ENCODE measurements around the gene ALPL. TPM values are rescaled to one million over a fixed set of nuclear protein-coding genes. Genes with fewer than 3 reads are reported as not detected.

ALPL gene
- total and polyA plus RNA-seq, 9 of the 15 experiments (the other 6 are each of a cell fraction or from before 2014, with no cell fraction given), result 0.04 to 0.38 (median 0.18) TPM; not detected in 4

DNA sequence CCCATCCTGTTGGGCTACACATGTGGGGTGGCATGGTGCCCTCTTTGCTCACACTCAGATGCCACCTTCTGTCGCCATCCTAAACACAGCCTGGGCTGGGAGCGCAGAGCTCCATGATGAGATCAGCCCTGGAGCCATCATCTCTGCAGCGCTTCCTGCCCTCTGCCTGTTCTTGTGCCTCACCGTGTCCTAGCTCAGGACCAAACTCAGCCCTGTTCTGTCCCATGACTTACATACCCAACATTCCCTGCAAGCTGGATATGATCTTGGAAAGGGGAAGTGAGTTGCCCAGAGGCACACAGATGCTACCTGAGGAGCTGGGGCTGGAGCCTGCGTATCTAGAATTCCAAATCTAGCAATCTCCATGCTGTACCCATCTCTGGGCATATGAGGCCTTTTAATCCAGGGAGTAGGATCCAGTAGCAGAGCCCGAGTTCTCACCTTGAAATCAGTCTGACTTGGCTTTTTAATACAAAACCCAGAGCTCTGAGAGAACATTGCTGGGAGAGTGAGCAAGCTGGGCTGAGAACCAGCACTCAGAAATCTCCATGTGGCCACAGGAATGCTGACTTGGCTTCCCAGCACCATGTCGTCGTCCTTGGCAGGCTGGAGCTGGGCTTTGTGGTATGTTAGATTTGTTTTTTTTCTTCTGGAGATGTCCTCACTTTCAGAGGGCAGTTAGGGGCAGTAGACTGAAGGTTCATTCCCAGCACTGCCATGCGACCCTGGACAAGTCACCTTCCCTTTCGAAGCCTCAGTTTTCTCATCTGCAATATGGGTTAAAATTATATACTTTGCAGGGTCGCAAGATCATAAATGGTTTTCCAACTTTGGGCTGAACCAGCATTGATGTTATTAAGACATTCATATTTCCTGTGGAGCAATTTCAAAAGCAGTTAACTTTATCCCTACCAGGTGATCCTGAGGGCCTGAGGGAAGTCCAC lies 2.6 kb downstream of the ALPL start (continued):
- TF ChIP-seq ETV5 (CRISPR knock-in tag; IDR thresholded peaks at IDR 0.05; ENCODE audit: low read depth) (no peak), ZBED1 (IDR thresholded peaks at IDR 0.05) (no peak), MEF2A (IDR thresholded peaks at IDR 0.05; ENCODE audit: control insufficient read depth, low read depth, low read length) (no peak), CTBP1 (IDR thresholded peaks at IDR 0.05; ENCODE audit: borderline replicate concordance) (peak; percentile 57; the same call in 1 of the 2 replicates), SMAD1 (IDR thresholded peaks at IDR 0.05; ENCODE audit: low read depth, low read length, partially characterized antibody) (no peak), ARNT (IDR thresholded peaks at IDR 0.05) (no peak), NRF1 (conservative IDR thresholded peaks at IDR 0.05 in 1 of 2, IDR thresholded peaks at IDR 0.05 in 1 of 2) (0 out of 4 replicates have a peak, but pooled peaks of 1 of the 2 experiments have one; percentile 28), DACH1 (IDR thresholded peaks at IDR 0.05; ENCODE audit: partially characterized antibody) (no peak), HDAC8 (tag; IDR thresholded peaks at IDR 0.05) (no peak), ZNF347 (CRISPR knock-in tag; IDR thresholded peaks at IDR 0.05; ENCODE audit: low read depth) (no peak), GTF2E2 (tag; IDR thresholded peaks at IDR 0.05) (no peak), NR1H2 (CRISPR knock-in tag; IDR thresholded peaks at IDR 0.05) (no peak), SIN3B (IDR thresholded peaks at IDR 0.05; ENCODE audit: low read depth) (no peak), CSDE1 (IDR thresholded peaks at IDR 0.05) (no peak), ZNF507 (tag; conservative IDR thresholded peaks at IDR 0.05) (no peak), PHB2 (IDR thresholded peaks at IDR 0.05; ENCODE audit: low read depth) (no peak), SRSF7 (optimal IDR thresholded peaks at IDR 0.05; ENCODE audit: low read depth, low read length) (no peak), CCAR2 (IDR thresholded peaks at IDR 0.05; ENCODE audit: low read depth, low read length) (no peak)
- TF ChIP-seq, protein P1, sequence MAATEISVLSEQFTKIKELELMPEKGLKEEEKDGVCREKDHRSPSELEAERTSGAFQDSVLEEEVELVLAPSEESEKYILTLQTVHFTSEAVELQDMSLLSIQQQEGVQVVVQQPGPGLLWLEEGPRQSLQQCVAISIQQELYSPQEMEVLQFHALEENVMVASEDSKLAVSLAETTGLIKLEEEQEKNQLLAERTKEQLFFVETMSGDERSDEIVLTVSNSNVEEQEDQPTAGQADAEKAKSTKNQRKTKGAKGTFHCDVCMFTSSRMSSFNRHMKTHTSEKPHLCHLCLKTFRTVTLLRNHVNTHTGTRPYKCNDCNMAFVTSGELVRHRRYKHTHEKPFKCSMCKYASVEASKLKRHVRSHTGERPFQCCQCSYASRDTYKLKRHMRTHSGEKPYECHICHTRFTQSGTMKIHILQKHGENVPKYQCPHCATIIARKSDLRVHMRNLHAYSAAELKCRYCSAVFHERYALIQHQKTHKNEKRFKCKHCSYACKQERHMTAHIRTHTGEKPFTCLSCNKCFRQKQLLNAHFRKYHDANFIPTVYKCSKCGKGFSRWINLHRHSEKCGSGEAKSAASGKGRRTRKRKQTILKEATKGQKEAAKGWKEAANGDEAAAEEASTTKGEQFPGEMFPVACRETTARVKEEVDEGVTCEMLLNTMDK (IDR thresholded peaks at IDR 0.05; ENCODE audit: borderline replicate concordance, insufficient read depth, low read depth, low read length, poor library complexity, severe bottlenecking), result no peak
- TF ChIP-seq, protein P2, sequence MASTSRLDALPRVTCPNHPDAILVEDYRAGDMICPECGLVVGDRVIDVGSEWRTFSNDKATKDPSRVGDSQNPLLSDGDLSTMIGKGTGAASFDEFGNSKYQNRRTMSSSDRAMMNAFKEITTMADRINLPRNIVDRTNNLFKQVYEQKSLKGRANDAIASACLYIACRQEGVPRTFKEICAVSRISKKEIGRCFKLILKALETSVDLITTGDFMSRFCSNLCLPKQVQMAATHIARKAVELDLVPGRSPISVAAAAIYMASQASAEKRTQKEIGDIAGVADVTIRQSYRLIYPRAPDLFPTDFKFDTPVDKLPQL (IDR thresholded peaks at IDR 0.05; ENCODE audit: extremely low read depth, insufficient read length), result no peak
- TF ChIP-seq, protein P3, sequence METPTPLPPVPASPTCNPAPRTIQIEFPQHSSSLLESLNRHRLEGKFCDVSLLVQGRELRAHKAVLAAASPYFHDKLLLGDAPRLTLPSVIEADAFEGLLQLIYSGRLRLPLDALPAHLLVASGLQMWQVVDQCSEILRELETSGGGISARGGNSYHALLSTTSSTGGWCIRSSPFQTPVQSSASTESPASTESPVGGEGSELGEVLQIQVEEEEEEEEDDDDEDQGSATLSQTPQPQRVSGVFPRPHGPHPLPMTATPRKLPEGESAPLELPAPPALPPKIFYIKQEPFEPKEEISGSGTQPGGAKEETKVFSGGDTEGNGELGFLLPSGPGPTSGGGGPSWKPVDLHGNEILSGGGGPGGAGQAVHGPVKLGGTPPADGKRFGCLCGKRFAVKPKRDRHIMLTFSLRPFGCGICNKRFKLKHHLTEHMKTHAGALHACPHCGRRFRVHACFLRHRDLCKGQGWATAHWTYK (CRISPR knock-in tag; IDR thresholded peaks at IDR 0.05), result no peak
- TF ChIP-seq, protein P4, sequence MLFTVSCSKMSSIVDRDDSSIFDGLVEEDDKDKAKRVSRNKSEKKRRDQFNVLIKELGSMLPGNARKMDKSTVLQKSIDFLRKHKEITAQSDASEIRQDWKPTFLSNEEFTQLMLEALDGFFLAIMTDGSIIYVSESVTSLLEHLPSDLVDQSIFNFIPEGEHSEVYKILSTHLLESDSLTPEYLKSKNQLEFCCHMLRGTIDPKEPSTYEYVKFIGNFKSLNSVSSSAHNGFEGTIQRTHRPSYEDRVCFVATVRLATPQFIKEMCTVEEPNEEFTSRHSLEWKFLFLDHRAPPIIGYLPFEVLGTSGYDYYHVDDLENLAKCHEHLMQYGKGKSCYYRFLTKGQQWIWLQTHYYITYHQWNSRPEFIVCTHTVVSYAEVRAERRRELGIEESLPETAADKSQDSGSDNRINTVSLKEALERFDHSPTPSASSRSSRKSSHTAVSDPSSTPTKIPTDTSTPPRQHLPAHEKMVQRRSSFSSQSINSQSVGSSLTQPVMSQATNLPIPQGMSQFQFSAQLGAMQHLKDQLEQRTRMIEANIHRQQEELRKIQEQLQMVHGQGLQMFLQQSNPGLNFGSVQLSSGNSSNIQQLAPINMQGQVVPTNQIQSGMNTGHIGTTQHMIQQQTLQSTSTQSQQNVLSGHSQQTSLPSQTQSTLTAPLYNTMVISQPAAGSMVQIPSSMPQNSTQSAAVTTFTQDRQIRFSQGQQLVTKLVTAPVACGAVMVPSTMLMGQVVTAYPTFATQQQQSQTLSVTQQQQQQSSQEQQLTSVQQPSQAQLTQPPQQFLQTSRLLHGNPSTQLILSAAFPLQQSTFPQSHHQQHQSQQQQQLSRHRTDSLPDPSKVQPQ (CRISPR knock-in tag; IDR thresholded peaks at IDR 0.05; ENCODE audit: borderline replicate concordance), result no peak
